Measurements from ENCODE around the gene TRABD.
"Not testable (repeated sequence)": the region's sequence is repeated elsewhere in the genome, so short reads cannot be mapped to it uniquely, and the experiment has no call there.

Gene TRABD

DNA sequence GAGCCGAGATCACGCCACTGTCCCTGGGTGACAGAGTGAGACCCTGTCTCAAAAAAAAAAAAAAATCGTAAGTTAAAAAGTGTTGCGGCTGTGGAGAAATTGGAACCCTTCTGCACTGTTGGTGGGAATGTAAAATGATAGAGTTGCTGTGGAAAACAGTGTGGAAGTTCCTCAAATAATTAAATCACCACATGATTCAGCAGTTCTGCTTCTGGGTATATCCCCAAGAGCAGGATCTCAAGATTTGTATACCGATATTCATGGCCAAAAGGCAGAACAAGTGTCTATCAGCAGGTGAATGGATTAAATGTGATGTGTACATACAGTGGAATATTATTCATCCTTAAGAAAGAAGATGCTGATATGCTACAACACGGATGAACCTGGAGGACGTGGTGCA is 18.9 kb downstream of the TRABD start:
- no peak for DNase-seq (ENCODE audit: low spot score)

DNA sequence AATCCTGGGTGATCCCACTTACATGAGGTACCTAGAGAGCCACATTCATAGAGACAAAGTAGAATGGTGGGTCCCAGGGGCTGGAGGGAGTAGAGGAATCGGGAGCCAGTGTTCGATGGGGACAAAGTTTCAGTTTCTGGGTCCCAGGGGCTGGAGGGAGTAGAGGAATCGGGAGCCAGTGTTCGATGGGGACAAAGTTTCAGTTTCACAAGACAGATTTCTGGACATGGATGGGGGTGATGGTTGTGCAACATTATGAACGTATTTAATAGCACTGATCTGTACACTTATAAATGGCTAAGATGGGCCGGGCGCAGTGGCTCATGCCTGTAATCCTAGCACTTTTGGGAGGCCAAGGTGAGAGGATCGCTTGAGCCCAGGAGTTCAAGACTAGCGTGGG is 19.3 kb downstream of the TRABD start:
- not testable (repeated sequence) for DNase-seq (ENCODE audit: low spot score)

DNA sequence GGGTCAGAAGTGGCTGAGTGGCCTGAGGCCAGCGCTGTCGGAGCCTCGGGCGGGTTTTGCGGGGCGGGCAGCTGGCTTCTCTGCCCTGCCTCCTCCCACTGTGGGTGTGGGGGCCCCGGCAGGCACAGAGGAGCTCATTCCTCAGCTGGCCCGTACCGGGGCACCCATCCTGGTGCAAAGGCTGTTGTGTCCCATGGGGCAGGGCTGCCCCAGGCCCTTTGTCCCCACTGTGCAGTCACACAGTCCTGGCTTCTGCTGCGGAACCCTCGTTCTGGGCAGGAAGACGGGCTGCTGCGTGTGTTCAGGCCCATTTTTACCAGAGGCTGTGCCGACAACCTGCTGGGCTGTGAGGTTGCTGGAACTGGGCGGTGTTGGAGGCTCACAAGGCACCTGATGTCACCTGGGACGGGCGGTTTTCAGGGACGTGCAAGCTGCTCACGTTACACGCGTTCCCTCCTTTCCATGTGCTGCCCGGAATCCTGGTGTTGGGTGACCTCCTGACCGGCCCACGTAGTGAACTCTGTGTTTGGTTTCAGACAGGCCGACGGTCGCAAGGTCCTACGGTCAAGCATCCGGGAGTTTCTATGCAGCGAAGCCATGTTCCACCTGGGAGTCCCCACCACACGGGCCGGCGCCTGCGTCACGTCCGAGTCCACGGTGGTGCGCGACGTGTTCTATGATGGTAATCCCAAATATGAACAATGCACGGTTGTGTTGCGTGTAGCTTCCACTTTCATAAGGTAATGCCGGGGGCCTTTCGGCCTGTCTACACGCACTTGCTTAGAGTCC is 20.3 kb downstream of the TRABD start:
- DNase-seq (ENCODE audit: low spot score): no peak

- peak; percentile 64 for DNase-seq (ENCODE audit: low spot score)
Observed at GRCh38 chr22:50206599-50206998, 20.9 kb downstream of the TRABD start.

- DNase-seq (ENCODE audit: low spot score): no peak
Observed at GRCh38 chr22:50207383-50208140, 21.8 kb downstream of the TRABD start.

DNA sequence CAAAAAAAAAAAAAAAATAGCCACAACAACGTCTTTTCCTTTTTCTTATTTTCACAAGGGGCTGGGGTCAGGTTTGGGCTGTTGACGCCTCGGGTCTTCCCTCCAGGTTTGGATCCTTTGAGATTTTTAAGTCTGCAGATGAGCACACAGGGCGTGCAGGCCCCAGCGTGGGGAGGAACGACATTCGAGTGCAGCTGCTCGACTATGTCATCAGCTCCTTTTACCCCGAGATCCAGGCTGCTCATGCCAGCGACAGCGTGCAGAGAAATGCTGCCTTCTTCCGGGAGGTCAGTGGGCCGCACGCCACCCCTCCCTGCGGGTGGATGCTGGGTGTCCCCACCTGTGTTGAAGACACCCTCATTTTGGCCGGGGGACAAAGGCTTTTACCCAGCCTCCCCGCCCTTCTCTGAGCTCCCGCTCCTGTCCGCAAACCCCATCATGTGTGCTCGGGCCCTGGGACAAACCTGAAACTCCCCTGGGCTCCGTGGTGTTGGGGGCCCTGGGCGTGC is 22.8 kb downstream of the TRABD start:
- no peak for DNase-seq (ENCODE audit: low spot score)

DNA sequence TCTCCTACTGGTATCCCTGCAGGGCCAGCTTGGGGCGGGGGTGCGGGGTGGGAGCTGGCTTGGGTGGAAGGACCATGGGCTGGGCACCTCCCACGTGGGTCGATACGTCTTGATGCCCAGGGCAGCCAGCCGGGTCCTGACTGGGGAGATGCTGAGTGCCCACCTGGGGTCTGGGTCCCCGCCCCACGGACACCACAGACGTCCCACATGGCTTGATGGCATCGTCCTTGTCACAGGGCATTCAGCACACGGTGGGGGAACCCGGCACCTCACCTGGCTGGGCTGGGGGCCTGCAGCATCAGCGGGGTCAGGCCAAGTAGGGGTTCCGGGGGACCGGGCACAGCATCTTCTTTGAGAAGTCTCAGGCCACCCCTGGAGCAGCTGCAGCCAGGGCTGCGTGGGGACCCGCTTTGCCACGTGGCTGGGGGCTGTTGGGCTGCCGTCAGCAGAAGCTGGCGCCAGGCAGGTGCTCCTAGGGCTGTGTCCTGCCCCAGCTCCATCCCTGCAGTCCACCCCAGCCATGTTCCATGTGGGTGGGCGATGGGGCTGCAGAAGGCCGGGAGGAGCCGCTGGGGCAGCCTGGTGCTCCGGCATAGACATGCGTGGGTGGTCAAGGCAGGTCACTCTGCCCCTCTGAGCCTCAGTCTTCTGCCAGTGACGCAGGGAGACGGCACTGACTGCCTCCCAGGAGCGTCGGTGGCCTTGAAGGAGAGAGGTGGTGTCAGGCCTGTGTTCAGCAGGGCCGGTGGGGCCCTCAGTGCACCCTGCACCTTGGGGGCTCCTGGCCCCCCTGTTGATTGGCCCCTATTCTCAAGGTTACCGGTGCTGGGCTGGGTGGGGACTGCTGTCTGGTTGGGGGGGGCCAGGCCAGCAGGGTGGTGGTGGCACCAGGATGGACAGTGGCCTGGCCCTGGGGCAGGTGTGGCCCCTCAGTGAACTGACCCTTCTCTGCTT is 23.5 kb downstream of the TRABD start:
- no peak for DNase-seq (ENCODE audit: low spot score)

DNA sequence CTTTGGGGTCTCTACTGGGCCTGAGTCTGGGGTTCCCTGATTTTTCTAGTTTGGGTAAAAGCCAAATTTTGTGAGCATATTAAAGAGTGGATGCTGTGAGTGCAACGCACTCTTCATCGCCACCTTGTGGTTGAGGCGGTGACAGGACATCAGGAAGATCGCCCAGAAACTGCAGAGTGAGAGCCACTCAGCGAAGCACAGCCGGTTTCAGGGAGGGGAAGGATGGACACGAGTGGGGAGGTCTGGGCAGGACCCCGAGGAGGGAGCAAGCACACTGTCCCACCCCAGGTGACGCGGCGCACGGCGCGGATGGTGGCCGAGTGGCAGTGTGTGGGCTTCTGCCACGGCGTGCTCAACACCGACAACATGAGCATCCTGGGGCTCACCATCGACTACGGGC is 24.2 kb downstream of the TRABD start:
- peak; percentile 83 for DNase-seq (ENCODE audit: low spot score)

DNA sequence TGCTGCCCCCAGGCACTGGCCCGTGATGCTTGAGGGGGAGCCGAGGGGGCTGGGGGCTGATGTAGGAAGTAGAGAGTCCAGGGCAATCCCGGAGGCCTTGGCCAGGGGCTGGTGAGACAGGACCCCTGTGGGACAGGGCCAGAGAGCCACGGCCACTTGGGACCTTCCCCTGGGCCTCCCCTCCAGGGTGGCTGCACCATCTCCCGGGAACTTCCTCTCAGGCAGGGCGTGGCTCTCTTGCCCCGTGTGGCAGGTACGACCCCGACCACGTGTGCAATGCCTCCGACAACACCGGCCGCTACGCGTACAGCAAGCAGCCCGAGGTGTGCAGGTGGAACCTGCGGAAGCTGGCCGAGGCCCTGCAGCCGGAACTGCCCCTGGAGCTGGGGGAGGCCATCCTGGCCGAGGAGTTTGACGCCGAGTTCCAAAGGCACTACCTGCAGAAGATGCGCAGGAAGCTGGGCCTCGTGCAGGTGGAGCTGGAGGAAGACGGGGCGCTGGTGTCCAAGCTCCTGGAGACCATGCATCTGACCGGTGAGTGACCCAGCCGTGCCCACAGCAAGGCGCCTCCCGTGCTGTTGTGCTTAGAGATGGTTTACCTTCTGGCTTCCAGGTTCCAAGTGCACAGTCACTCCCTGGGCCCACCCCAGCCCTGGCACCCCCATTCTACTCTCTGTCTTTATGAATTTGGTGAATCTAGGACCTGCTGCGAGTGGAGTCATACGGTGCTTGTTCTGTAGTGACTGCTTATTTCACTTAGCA is 24.8 kb downstream of the TRABD start:
- DNase-seq (ENCODE audit: low spot score): no peak

GRCh38 chr22:50211147-50211546 is 25.4 kb downstream of the TRABD start:
- DNase-seq (ENCODE audit: low spot score): no peak

DNA sequence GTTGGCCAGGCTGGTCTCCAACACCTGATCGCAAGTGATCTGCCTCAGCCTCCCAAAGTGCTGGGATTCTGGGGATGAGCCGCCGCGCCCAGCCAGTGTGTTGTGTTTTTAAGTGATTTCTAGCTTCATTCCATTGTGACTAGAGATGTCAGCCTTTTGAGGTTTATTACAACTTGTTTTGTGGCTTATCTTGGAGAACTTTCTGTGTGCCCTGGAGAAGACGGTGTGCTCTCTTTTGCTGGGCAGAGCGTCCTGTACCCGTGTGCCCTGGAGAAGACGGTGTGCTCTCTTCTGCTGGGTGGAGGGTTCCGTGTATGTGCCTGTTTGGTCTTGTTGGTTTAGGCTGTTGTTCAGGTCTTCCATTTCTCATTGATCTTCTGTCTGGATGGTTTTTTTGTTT is 27.6 kb downstream of the TRABD start:
- no peak for DNase-seq (ENCODE audit: low spot score)

- DNase-seq (ENCODE audit: low spot score): no peak
Observed at GRCh38 chr22:50215297-50216054, 29.8 kb downstream of the TRABD start.

DNA sequence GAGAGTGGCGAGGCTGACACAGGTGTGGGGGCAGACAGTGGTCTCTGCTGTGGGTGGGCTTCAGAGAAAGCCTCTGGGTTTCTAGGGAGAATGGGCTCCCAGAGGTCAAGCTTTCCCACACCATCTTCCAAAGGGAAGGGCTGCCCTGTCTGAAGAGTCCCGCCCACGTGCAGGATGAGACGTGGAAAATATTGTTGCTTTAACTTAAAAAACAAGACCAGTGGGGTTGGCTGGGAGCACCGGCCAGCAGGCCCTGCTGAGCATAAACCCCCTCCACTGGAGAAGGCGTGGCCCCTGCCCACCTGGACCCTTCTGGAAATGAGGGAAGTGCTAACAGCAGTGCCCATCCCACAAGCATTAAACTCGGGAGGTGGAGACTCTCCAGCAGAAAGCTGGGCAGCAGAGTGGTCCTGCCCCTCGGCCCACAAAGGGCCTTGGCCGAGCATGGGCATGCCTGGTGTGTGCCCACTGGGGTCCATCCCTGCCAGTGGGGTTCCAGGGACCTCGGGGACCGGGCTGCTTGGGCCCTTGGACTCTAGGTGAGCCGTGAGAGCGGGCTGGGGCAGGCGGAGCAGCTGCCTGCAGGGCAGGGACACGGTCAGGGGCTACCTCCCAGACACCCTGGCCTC is 30.5 kb downstream of the TRABD start:
- DNase-seq (ENCODE audit: low spot score): no peak

DNA sequence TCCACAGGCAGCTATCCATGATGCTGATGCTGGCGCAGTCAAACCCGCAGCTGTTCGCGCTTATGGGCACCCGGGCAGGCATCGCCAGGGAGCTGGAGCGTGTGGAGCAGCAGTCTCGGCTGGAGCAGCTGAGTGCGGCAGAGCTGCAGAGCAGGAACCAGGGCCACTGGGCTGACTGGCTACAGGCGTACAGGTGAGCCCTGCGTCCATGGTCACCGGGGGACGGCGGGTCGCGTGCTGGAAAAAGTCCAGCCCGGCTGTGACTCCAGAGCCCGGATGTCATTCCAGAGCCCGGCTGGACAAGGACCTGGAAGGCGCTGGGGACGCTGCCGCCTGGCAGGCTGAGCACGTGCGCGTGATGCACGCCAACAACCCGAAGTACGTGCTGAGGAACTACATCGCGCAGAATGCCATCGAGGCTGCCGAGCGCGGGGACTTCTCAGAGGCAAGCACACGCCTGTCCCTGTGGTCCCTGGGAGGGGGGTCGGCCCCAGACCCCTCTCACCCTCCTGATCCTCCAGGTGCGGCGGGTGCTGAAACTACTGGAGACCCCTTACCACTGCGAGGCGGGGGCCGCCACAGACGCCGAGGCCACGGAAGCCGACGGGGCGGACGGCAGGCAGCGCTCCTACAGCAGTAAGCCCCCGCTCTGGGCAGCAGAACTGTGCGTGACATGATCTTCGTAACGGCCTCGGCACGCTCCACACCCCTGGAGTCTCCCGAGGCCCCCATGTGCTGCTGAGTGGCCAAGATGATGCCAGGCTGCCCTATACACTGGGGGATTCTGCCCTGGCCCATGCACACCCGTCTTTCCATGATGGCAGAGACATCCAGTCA is 31.2 kb downstream of the TRABD start:
- no peak for DNase-seq (ENCODE audit: low spot score)

DNA sequence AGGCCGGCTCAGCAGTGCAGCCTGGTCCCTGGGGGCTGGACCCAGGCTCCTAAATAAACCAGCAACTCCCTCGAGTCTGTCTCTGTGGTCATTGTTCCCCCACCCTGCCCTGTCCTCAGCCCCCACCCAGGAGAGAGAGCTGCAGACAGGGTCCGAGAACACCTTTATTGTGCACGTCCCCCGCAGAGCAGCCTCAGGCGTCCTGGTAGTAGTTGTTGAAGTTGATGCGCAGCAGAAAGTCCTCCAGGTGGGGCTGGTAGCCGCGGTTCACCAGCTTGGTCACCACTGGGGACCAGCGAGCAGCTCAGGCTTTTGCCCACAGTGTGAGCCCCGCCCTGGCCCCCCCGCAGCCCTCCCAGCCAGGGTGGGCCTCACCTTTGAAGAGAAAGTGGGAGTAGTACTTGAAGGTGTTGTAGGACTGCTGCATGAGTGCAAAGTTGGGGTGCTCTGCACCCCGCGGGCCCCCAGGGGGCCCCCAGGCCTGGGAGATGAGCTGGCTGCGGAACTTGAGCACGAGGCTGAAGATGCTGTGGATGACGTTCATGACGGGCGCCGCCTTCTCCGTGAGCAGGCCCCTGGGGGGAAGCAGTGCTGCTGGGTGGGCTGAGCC is 31.9 kb downstream of the TRABD start:
- no peak for DNase-seq (ENCODE audit: low spot score)

DNA sequence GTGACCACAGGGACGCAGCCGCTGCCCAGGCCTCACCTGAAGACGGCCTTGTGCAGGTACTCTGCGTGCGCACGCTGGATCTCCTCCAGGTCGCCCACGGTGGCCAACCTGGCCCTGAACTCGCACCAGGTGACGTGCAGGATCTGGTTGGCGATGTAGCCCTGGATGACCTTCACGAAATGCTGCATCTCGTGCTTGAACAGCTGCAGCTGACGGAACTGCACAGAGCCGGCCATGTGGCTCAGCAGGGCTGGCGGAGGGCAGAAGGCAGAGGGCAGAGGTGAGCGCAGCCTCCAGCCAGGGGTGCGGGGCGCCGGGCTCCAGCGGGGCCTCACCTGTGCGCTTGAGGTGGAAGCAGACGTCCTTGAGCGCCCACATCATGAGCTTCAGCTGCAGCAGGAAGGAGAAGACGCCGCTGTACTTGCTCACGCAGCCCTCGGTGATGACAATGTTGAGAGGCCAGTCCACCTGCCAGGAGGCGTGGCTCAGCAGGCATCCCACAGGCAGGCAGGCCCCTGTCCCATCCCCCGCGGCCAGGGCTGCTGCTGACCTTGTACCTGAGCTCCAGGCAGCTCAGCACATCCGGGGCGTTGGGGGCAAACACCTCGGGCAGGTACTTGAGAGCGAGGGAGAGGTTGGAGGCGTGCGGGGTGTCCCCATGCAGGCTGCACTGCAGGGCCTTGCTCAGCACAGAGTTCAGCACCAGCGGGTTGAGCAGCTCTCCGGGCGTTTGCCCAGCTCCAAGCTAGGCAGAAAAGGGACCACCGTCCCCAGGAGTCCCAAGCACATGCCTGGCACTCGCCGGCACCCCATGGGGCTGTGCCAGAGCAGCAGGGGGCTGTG is 32.7 kb downstream of the TRABD start:
- DNase-seq (ENCODE audit: low spot score): no peak

- no peak for DNase-seq (ENCODE audit: low spot score)
Observed at GRCh38 chr22:50218996-50219727, 33.4 kb downstream of the TRABD start.

All from Ammon's horn (tissue), 1 donor.